H1 (cell line): ENCODE results near the gene RCL1. TPM values are rescaled to one million over a fixed set of nuclear protein-coding genes. Genes with fewer than 3 reads are reported as not detected.

Source experiments
- ATF3 ChIP-seq: IDR thresholded peaks from 2 replicates; pipeline ENCODE4 v1.6.1; 2011; ENCODE audit warnings: low read depth, mild to moderate bottlenecking, low read length; ENCODE audit not compliant: insufficient read depth
- CHD7 ChIP-seq: fragments of 300-600 bp; sonication (generic); IDR thresholded peaks from 2 replicates; pipeline ENCODE4 v1.7.1; 2012; ENCODE audit warnings: low read length, moderate library complexity, mild to moderate bottlenecking, inconsistent platforms; ENCODE audit not compliant: insufficient replicate concordance
- CTBP2 ChIP-seq: IDR thresholded peaks from 2 replicates; pipeline ENCODE4 v1.7.0; 2011; ENCODE audit warnings: borderline replicate concordance, mild to moderate bottlenecking, moderate library complexity, mixed read lengths, low read length; ENCODE audit not compliant: insufficient read depth, insufficient read length
- KDM5A ChIP-seq: fragments of 200-600 bp; IDR thresholded peaks from 2 replicates; pipeline ENCODE4 v1.7.1; 2012; ENCODE audit warnings: mild to moderate bottlenecking, low read length, inconsistent platforms, mixed read lengths
- SIN3A ChIP-seq, 2 experiments: IDR thresholded peaks in 1 of 2; conservative IDR thresholded peaks in 1 of 2; 2 replicates each; pipeline ENCODE4 v1.6.1; 2011 to 2012; ENCODE audit warnings: low read length in 2 of 2, improper control_type of control experiment in 1 of 2, low read depth in 1 of 2, mild to moderate bottlenecking in 1 of 2
- SRF ChIP-seq: IDR thresholded peaks from 2 replicates; pipeline ENCODE4 v1.6.1; 2011; ENCODE audit warnings: mild to moderate bottlenecking, low read depth, low read length, moderate library complexity
- TCF12 ChIP-seq: IDR thresholded peaks from 2 replicates; pipeline ENCODE4 v1.6.1; 2011; ENCODE audit warnings: low read depth, mild to moderate bottlenecking, low read length
- YY1 ChIP-seq: IDR thresholded peaks from 2 replicates; pipeline ENCODE4 v1.6.1; 2011; ENCODE audit warnings: low read depth, mild to moderate bottlenecking, low read length
- polyA plus RNA-seq, 7 experiments: library from polyadenylated mRNA; depleted of rRNA in 3 of 7; stranded (reverse) in 5 of 7; unstranded in 2 of 7; fragments of >200 nt in 5 of 7; fragments of 200-250 nt in 2 of 7; gene quantifications; 1 replicate in 5 of 7; 2 replicates in 1 of 7; 4 replicates in 1 of 7; pipeline versions ENCODE4 v1.2.1 to v1.2.3, GENCODE V29; 2011 to 2013; ENCODE audit warnings: missing spikeins in 2 of 7, mixed read lengths in 2 of 7
- total RNA-seq: library from RNA; stranded (reverse); fragmentation: NEBNext Ultra II Directional; extraction: Animal tissue kit (Norgen Biotek cat#: 25700); gene quantifications from 2 replicates; pipeline ENCODE4 v1.2.1, GENCODE V29; 2021

RCL1 gene
- total and polyA plus RNA-seq, 2 of the 8 experiments (the other 6 are each of a cell fraction or from before 2014, with no cell fraction given), result 21.0 to 29.5 TPM

- TF ChIP-seq CHD7, result no peak
- no peak for TF ChIP-seq SIN3A (conservative IDR thresholded peaks at IDR 0.05 in 1 of 2, IDR thresholded peaks at IDR 0.05 in 1 of 2; ENCODE audit: low read depth in 1 of 2, low read length in 2 of 2)
- no peak for TF ChIP-seq KDM5A
- TF ChIP-seq YY1, result no peak
- TF ChIP-seq CTBP2, result no peak
- no peak for TF ChIP-seq TCF12
- TF ChIP-seq ATF3, result no peak
- no peak for TF ChIP-seq SRF
- TF ChIP-seq, all 59 proteins: peak for 0
Observed at GRCh38 chr9:4861145-4861544, 68.4 kb downstream of the RCL1 start (continued).
